ENCODE data around the gene PLXNA4.

GRCh38 chr7:132469264-132469663 lies 107.0 kb downstream of the PLXNA4 start:
- TF ChIP-seq CTCF (IDR thresholded peaks at IDR 0.05 in 8 of 11, conservative IDR thresholded peaks at IDR 0.05 in 3 of 11) (no peak), POLR2AphosphoS5 (IDR thresholded peaks at IDR 0.05) (no peak)
